Trophoblast cell (in vitro differentiated cells and primary cell): ENCODE results near the gene ADORA2B.

Experiments used
- DNase-seq, 2 donors: peaks; one replicate each; pipeline ENCODE4 v3.0.0-alpha.2; 2016
- H2AFZ ChIP-seq: 2 replicates; pipeline ENCODE4 v1.6.1; 2013; ENCODE audit warnings: low read length, moderate library complexity, mild to moderate bottlenecking; ENCODE audit not compliant: insufficient read depth, poor library complexity
- H2AK5ac ChIP-seq: 2 replicates; pipeline ENCODE4 v1.6.1; 2013; ENCODE audit warnings: mild to moderate bottlenecking, low read length
- H2BK120ac ChIP-seq: 2 replicates; pipeline ENCODE4 v1.6.1; 2013; ENCODE audit warnings: low read length, mild to moderate bottlenecking, moderate library complexity; ENCODE audit not compliant: insufficient read depth, poor library complexity
- H2BK12ac ChIP-seq: 2 replicates; pipeline ENCODE4 v1.6.1; 2013; ENCODE audit warnings: mild to moderate bottlenecking, low read length, moderate library complexity
- H2BK5ac ChIP-seq: 2 replicates; pipeline ENCODE4 v1.6.1; 2013; ENCODE audit warnings: low read length, low read depth, moderate library complexity, mild to moderate bottlenecking; ENCODE audit not compliant: poor library complexity
- H3K14ac ChIP-seq: 2 replicates; pipeline ENCODE4 v1.6.1; 2013; ENCODE audit warnings: mild to moderate bottlenecking, low read length
- H3K18ac ChIP-seq: 2 replicates; pipeline ENCODE4 v1.6.1; 2013; ENCODE audit warnings: mild to moderate bottlenecking, low read length
- H3K23ac ChIP-seq: 2 replicates; pipeline ENCODE4 v1.6.1; 2013; ENCODE audit warnings: low read length
- H3K27ac ChIP-seq: 2 replicates; pipeline ENCODE4 v1.5.1; 2013; ENCODE audit warnings: low read depth, mild to moderate bottlenecking, inconsistent platforms, low read length, moderate library complexity
- H3K27me3 ChIP-seq: 2 replicates; pipeline ENCODE4 v1.6.1; 2013; ENCODE audit warnings: inconsistent platforms, mild to moderate bottlenecking, low read length, moderate library complexity; ENCODE audit not compliant: insufficient read depth
- H3K36me3 ChIP-seq, 2 experiments: 1 replicate in 1 of 2; 2 replicates in 1 of 2; pipeline ENCODE4 v1.6.1; 2013; ENCODE audit warnings: low read length in 2 of 2, mild to moderate bottlenecking in 2 of 2, moderate library complexity in 1 of 2; ENCODE audit not compliant: insufficient read depth in 2 of 2, control insufficient read depth in 1 of 2
- H3K4ac ChIP-seq: 2 replicates; pipeline ENCODE4 v1.6.1; 2013; ENCODE audit warnings: low read depth, mild to moderate bottlenecking, low read length, moderate library complexity
- H3K4me1 ChIP-seq, 2 experiments: 1 replicate in 1 of 2; 2 replicates in 1 of 2; pipeline ENCODE4 v1.6.1; 2013; ENCODE audit warnings: low read length in 2 of 2, mild to moderate bottlenecking in 2 of 2, moderate library complexity in 1 of 2; ENCODE audit not compliant: insufficient read depth in 2 of 2, control insufficient read depth in 1 of 2
- H3K4me2 ChIP-seq: 2 replicates; pipeline ENCODE4 v1.6.1; 2013; ENCODE audit warnings: inconsistent platforms, mild to moderate bottlenecking, low read length, moderate library complexity
- H3K4me3 ChIP-seq: 2 replicates; pipeline ENCODE4 v1.5.1; 2013; ENCODE audit warnings: mild to moderate bottlenecking, low read depth, low read length, inconsistent platforms
- H3K79me1 ChIP-seq: one replicate; pipeline ENCODE4 v1.6.1; 2013; ENCODE audit warnings: low read length
- H3K79me2 ChIP-seq: 2 replicates; pipeline ENCODE4 v1.6.1; 2013; ENCODE audit warnings: low read length, mild to moderate bottlenecking; ENCODE audit not compliant: control insufficient read depth, insufficient read depth, poor library complexity
- H3K9ac ChIP-seq: 2 replicates; pipeline ENCODE4 v1.6.1; 2013; ENCODE audit warnings: mild to moderate bottlenecking, low read length
- H3K9me3 ChIP-seq: 2 replicates; pipeline ENCODE4 v1.6.1; 2013; ENCODE audit warnings: low read depth, mild to moderate bottlenecking, control low read depth, inconsistent platforms, low read length; ENCODE audit not compliant: insufficient read depth
- H4K12ac ChIP-seq: 2 replicates; pipeline ENCODE4 v1.6.1; 2013; ENCODE audit warnings: low read depth, mild to moderate bottlenecking, low read length, moderate library complexity
- H4K8ac ChIP-seq: 2 replicates; pipeline ENCODE4 v1.6.1; 2013; ENCODE audit warnings: low read depth, mild to moderate bottlenecking, low read length, moderate library complexity
- H4K91ac ChIP-seq: one replicate; pipeline ENCODE4 v1.6.1; 2013; ENCODE audit warnings: low read depth, mild to moderate bottlenecking, low read length, moderate library complexity
- WGBS: extraction: QIAGEN DNeasy Blood & Tissue Kit; methylation state at CpG from one replicate; pipeline ENCODE4 v1.1.7; 2013; ENCODE audit warnings: missing lambda C conversion rate; ENCODE audit not compliant: insufficient read length, insufficient coverage; ENCODE audit errors: extremely low coverage; 5-methylcytosine and 5-hydroxymethylcytosine counted together

Gene ADORA2B

GRCh38 chr17:15942207-15942833 is 2.6 kb upstream of the ADORA2B start:
- DNase-seq = no peak
- no peak overlapping the region for H2BK5ac ChIP-seq
- no peaks in the 10 kb centered on the region for H3K36me3 ChIP-seq
- no peak overlapping the region for H4K91ac ChIP-seq
- H3K9me3 ChIP-seq = no peaks in the 10 kb centered on the region
- no peak overlapping the region for H3K4me3 ChIP-seq
- H3K23ac ChIP-seq = no peak overlapping the region
- WGBS = no CpG with 5 or more reads among the region's 7 CpGs
- peaks cover 2% of the 10 kb centered on the region for H3K79me2 ChIP-seq
- H3K9ac ChIP-seq = no peak overlapping the region
- H3K27me3 ChIP-seq = peaks cover 8% of the 10 kb centered on the region
- no peak overlapping the region for H3K14ac ChIP-seq
- H3K4ac ChIP-seq = no peak overlapping the region
- H3K4me1 ChIP-seq = peaks cover 11 to 19% of the 10 kb centered on the region in 2 experiments
- no peak overlapping the region for H2AK5ac ChIP-seq
- H3K4me2 ChIP-seq = no peak overlapping the region
- H2BK120ac ChIP-seq = no peak overlapping the region
- no peak overlapping the region for H2AFZ ChIP-seq
- H4K12ac ChIP-seq = no peak overlapping the region
- H3K79me1 ChIP-seq = peaks cover 18% of the 10 kb centered on the region
- H3K18ac ChIP-seq = no peak overlapping the region
- H4K8ac ChIP-seq = no peak overlapping the region
- no peak overlapping the region for H3K27ac ChIP-seq
- no peak overlapping the region for H2BK12ac ChIP-seq

- peak in 1 of 2 donors; percentile 31 for DNase-seq
- no peaks in the 10 kb centered on the region for H3K36me3 ChIP-seq
- no CpG with 5 or more reads among the region's 40 CpGs for WGBS
Measured at GRCh38 chr17:15943971-15944758, 765 bp upstream of the ADORA2B start.

GRCh38 chr17:15945527-15946191 is 729 bp downstream of the ADORA2B start:
- peak overlapping the region; percentile 60 for H4K8ac ChIP-seq
- no peak overlapping the region for H2BK5ac ChIP-seq
- H3K4me1 ChIP-seq = peaks cover 13 to 26% of the 10 kb centered on the region in 2 experiments
- peak overlapping the region; percentile 24 for H4K12ac ChIP-seq
- peak overlapping the region; percentile 1 for H3K4ac ChIP-seq
- WGBS = no CpG with 5 or more reads among the region's 64 CpGs
- no peak for DNase-seq
- H3K79me2 ChIP-seq = peaks cover 2% of the 10 kb centered on the region
- peak overlapping the region; percentile 71 for H2AFZ ChIP-seq
- H3K36me3 ChIP-seq = peaks cover 4 to 7% of the 10 kb centered on the region in 2 experiments
- H3K27me3 ChIP-seq = peaks cover 8% of the 10 kb centered on the region
- H3K4me3 ChIP-seq = peak overlapping the region; percentile 77
- H3K79me1 ChIP-seq = peaks cover 18% of the 10 kb centered on the region
- H3K4me2 ChIP-seq = peak overlapping the region; percentile 95
- no peaks in the 10 kb centered on the region for H3K9me3 ChIP-seq
- no peak overlapping the region for H3K23ac ChIP-seq
- peak overlapping the region; percentile 23 for H3K14ac ChIP-seq
- peak overlapping the region; percentile 37 for H4K91ac ChIP-seq
- H2BK12ac ChIP-seq = peak overlapping the region; percentile 6
- peak overlapping the region; percentile 48 for H3K18ac ChIP-seq
- H2AK5ac ChIP-seq = no peak overlapping the region
- no peak overlapping the region for H3K27ac ChIP-seq
- no peak overlapping the region for H3K9ac ChIP-seq
- H2BK120ac ChIP-seq = peak overlapping the region; percentile 63

More at GRCh38 chr17:15943971-15944758, 765 bp upstream of the ADORA2B start:
- Histone ChIP-seq H2AFZ (peak overlapping the region; percentile 32), H3K27me3 (peaks cover 8% of the 10 kb centered on the region), H4K8ac (peak overlapping the region; percentile 74), H3K9ac (no peak overlapping the region), H3K18ac (peak overlapping the region; percentile 6), H2BK120ac (peak overlapping the region; percentile 77), H3K14ac (peak overlapping the region; percentile 41), H4K91ac (peak overlapping the region; percentile 37), H2BK12ac (peak overlapping the region; percentile 67), H3K79me1 (peaks cover 18% of the 10 kb centered on the region), H3K4me3 (peak overlapping the region; percentile 77), H3K4me2 (peak overlapping the region; percentile 95), H3K23ac (no peak overlapping the region), H3K4me1 (peaks cover 13 to 26% of the 10 kb centered on the region in 2 experiments), H3K79me2 (peaks cover 2% of the 10 kb centered on the region), H3K27ac (peak overlapping the region; percentile 8), H3K9me3 (no peaks in the 10 kb centered on the region), H3K4ac (peak overlapping the region; percentile 24), H2BK5ac (peak overlapping the region; percentile 31), H2AK5ac (peak overlapping the region; percentile 42), H4K12ac (peak overlapping the region; percentile 5)

- Histone ChIP-seq H2BK120ac (no peak overlapping the region), H3K27me3 (peaks cover 8% of the 10 kb centered on the region), H2BK5ac (no peak overlapping the region), H3K23ac (no peak overlapping the region), H2BK12ac (no peak overlapping the region), H3K18ac (no peak overlapping the region), H2AK5ac (no peak overlapping the region), H3K9ac (no peak overlapping the region), H3K4me1 (peaks cover 13 to 26% of the 10 kb centered on the region in 2 experiments), H4K91ac (no peak overlapping the region), H4K12ac (no peak overlapping the region), H3K4me2 (peak overlapping the region; percentile 95), H2AFZ (no peak overlapping the region), H4K8ac (no peak overlapping the region), H3K4me3 (no peak overlapping the region), H3K36me3 (peaks cover 5 to 8% of the 10 kb centered on the region in 2 experiments), H3K27ac (no peak overlapping the region), H3K4ac (no peak overlapping the region), H3K14ac (no peak overlapping the region), H3K79me2 (peaks cover 2% of the 10 kb centered on the region), H3K9me3 (peaks cover under 1% of the 10 kb centered on the region), H3K79me1 (peaks cover 18% of the 10 kb centered on the region)
- no CpG with 5 or more reads among the region's 9 CpGs for WGBS
- DNase-seq = no peak
Measured at GRCh38 chr17:15946611-15947120, 1.7 kb downstream of the ADORA2B start.
